Subcutaneous abdominal adipose tissue (tissue), 5 donors: Measurements from ENCODE around the gene OPCML.

Experiments used
- H3K27ac ChIP-seq: one replicate; pipeline ENCODE4 v1.7.0; 2013; ENCODE audit warnings: low read depth, mild to moderate bottlenecking, inconsistent platforms, low read length, moderate library complexity
- H3K27me3 ChIP-seq, 5 donors: one replicate each; pipeline ENCODE4 v1.7.0; 2013; ENCODE audit warnings: low read length in 5 of 5, inconsistent platforms in 1 of 5; ENCODE audit not compliant: control insufficient read depth in 5 of 5, insufficient read depth in 4 of 5
- H3K36me3 ChIP-seq, 5 donors: one replicate each; pipeline ENCODE4 v1.7.0; 2013; ENCODE audit warnings: low read length in 5 of 5; ENCODE audit not compliant: control insufficient read depth in 5 of 5, insufficient read depth in 5 of 5
- H3K4me1 ChIP-seq, 5 donors: one replicate each; pipeline ENCODE4 v1.7.0; 2013; ENCODE audit warnings: low read length in 5 of 5, mild to moderate bottlenecking in 3 of 5, moderate library complexity in 1 of 5; ENCODE audit not compliant: control insufficient read depth in 5 of 5, insufficient read depth in 5 of 5
- H3K4me3 ChIP-seq, 5 donors: one replicate each; pipeline ENCODE4 v1.7.0; 2013; ENCODE audit warnings: low read length in 5 of 5, low read depth in 1 of 5
- H3K9ac ChIP-seq, 5 donors: one replicate each; pipeline ENCODE4 v1.7.0; 2013; ENCODE audit warnings: low read length in 5 of 5, mild to moderate bottlenecking in 4 of 5, moderate library complexity in 3 of 5
- H3K9me3 ChIP-seq, 5 donors: one replicate each; pipeline ENCODE4 v1.7.0; 2013; ENCODE audit warnings: low read length in 5 of 5; ENCODE audit not compliant: control insufficient read depth in 5 of 5
- donor health status: healthy.
- donor health status: healthy.
- donor health status: healthy.
- donor health status: healthy.
- donor health status: healthy.

OPCML gene

GRCh38 chr11:132501356-132501755, 1030.9 kb downstream of the OPCML start:
- Histone ChIP-seq H3K4me1 (no peaks in the 10 kb centered on the region), H3K36me3 (no peaks in the 10 kb centered on the region), H3K27ac (no peak overlapping the region), H3K27me3 (no peaks in the 10 kb centered on the region), H3K9ac (no peak overlapping the region), H3K9me3 (no peaks in the 10 kb centered on the region), H3K4me3 (no peak overlapping the region)

GRCh38 chr11:132499661-132500060, 1032.6 kb downstream of the OPCML start:
- no peak overlapping the region for H3K9ac ChIP-seq
- H3K36me3 ChIP-seq, result no peaks in the 10 kb centered on the region
- H3K27me3 ChIP-seq, result no peaks in the 10 kb centered on the region
- no peaks in the 10 kb centered on the region for H3K9me3 ChIP-seq
- no peaks in the 10 kb centered on the region for H3K4me1 ChIP-seq
- no peak overlapping the region for H3K27ac ChIP-seq
- H3K4me3 ChIP-seq, result no peak overlapping the region

- Histone ChIP-seq H3K4me1 (no peaks in the 10 kb centered on the region), H3K9me3 (no peaks in the 10 kb centered on the region), H3K9ac (no peak overlapping the region), H3K27me3 (no peaks in the 10 kb centered on the region), H3K4me3 (no peak overlapping the region), H3K27ac (no peak overlapping the region), H3K36me3 (no peaks in the 10 kb centered on the region)
Observed at GRCh38 chr11:132496341-132496740, 1036.0 kb downstream of the OPCML start.

GRCh38 chr11:132493801-132494200, 1038.5 kb downstream of the OPCML start:
- peaks cover 0 to 3% (median 0%) of the 10 kb centered on the region in 5 donors for H3K4me1 ChIP-seq
- H3K27me3 ChIP-seq, result no peaks in the 10 kb centered on the region
- H3K9me3 ChIP-seq, result no peaks in the 10 kb centered on the region
- H3K36me3 ChIP-seq, result no peaks in the 10 kb centered on the region
- H3K4me3 ChIP-seq, result no peak overlapping the region
- no peak overlapping the region for H3K27ac ChIP-seq
- H3K9ac ChIP-seq, result no peak overlapping the region

GRCh38 chr11:132490978-132491377, 1041.3 kb downstream of the OPCML start:
- peaks cover 0 to 3% (median 0%) of the 10 kb centered on the region in 5 donors for H3K4me1 ChIP-seq
- H3K4me3 ChIP-seq, result no peak overlapping the region

GRCh38 chr11:132486060-132486459, 1046.2 kb downstream of the OPCML start:
- H3K4me1 ChIP-seq, result peaks cover 0 to under 1% (median 0%) of the 10 kb centered on the region in 5 donors
- no peaks in the 10 kb centered on the region for H3K27me3 ChIP-seq
- H3K9ac ChIP-seq, result no peak overlapping the region
- H3K9me3 ChIP-seq, result peaks cover 5 to 16% (median 15%) of the 10 kb centered on the region in 5 donors
- no peak overlapping the region for H3K4me3 ChIP-seq
- H3K36me3 ChIP-seq, result no peaks in the 10 kb centered on the region
- H3K27ac ChIP-seq, result no peak overlapping the region

More at GRCh38 chr11:132490978-132491377, 1041.3 kb downstream of the OPCML start:
- Histone ChIP-seq H3K36me3 (no peaks in the 10 kb centered on the region), H3K27ac (no peak overlapping the region), H3K9me3 (peaks cover 0 to 7% (median 6%) of the 10 kb centered on the region in 5 donors), H3K27me3 (no peaks in the 10 kb centered on the region), H3K9ac (no peak overlapping the region)

- no peak overlapping the region for H3K27ac ChIP-seq
- H3K4me3 ChIP-seq, result no peak overlapping the region
- no peaks in the 10 kb centered on the region for H3K36me3 ChIP-seq
- no peaks in the 10 kb centered on the region for H3K27me3 ChIP-seq
- no peak overlapping the region for H3K9ac ChIP-seq
- peaks cover 0 to 10% (median 0%) of the 10 kb centered on the region in 5 donors for H3K4me1 ChIP-seq
- no peaks in the 10 kb centered on the region for H3K9me3 ChIP-seq
Observed at GRCh38 chr11:132475026-132475425, 1057.3 kb downstream of the OPCML start.

- no peaks in the 10 kb centered on the region for H3K27me3 ChIP-seq
- no peak overlapping the region for H3K9ac ChIP-seq
- H3K27ac ChIP-seq, result no peak overlapping the region
- H3K4me3 ChIP-seq, result no peak overlapping the region
- H3K9me3 ChIP-seq, result no peaks in the 10 kb centered on the region
- peaks cover 0 to 10% (median 0%) of the 10 kb centered on the region in 5 donors for H3K4me1 ChIP-seq
- H3K36me3 ChIP-seq, result no peaks in the 10 kb centered on the region
Observed at GRCh38 chr11:132472411-132473172, 1059.7 kb downstream of the OPCML start.

GRCh38 chr11:132471466-132471865, 1060.8 kb downstream of the OPCML start:
- Histone ChIP-seq H3K4me1 (peaks cover 0 to 10% (median 0%) of the 10 kb centered on the region in 5 donors), H3K9me3 (no peaks in the 10 kb centered on the region), H3K9ac (no peak overlapping the region), H3K27ac (no peak overlapping the region), H3K36me3 (no peaks in the 10 kb centered on the region), H3K4me3 (no peak overlapping the region), H3K27me3 (peaks cover 0 to 3% (median 0%) of the 10 kb centered on the region in 5 donors)

GRCh38 chr11:132466983-132467382, 1065.3 kb downstream of the OPCML start:
- Histone ChIP-seq H3K4me3 (no peak overlapping the region), H3K27ac (no peak overlapping the region), H3K4me1 (peaks cover 0 to 9% (median 0%) of the 10 kb centered on the region in 5 donors), H3K27me3 (peaks cover 0 to 3% (median 0%) of the 10 kb centered on the region in 5 donors), H3K9ac (no peak overlapping the region), H3K9me3 (no peaks in the 10 kb centered on the region), H3K36me3 (no peaks in the 10 kb centered on the region)
